GM18505 (cell line): Measurements from ENCODE around the gene WDR45B.

Source experiments
- ATAC-seq: cut with Tn5 transposase; IDR thresholded peaks from one replicate; pipeline ENCODE4 v1.9.1; 2021; ENCODE audit not compliant: unreplicated experiment
- POLR2A ChIP-seq: IDR thresholded peaks from 4 replicates; pipeline ENCODE4 v1.6.1; 2011; ENCODE audit warnings: borderline replicate concordance; ENCODE audit not compliant: insufficient read depth, insufficient read length; ENCODE audit errors: extremely low read depth

WDR45B gene

GRCh38 chr17:82684228-82684841 lies 36.1 kb upstream of the WDR45B start:
- TF ChIP-seq POLR2A = no peak
- no peak for ATAC-seq

GRCh38 chr17:82683534-82683933 lies 35.3 kb upstream of the WDR45B start:
- TF ChIP-seq POLR2A = no peak
- ATAC-seq = no peak

- no peak for ATAC-seq
- TF ChIP-seq POLR2A = no peak
Observed at GRCh38 chr17:82681547-82681946, 33.3 kb upstream of the WDR45B start.

DNA sequence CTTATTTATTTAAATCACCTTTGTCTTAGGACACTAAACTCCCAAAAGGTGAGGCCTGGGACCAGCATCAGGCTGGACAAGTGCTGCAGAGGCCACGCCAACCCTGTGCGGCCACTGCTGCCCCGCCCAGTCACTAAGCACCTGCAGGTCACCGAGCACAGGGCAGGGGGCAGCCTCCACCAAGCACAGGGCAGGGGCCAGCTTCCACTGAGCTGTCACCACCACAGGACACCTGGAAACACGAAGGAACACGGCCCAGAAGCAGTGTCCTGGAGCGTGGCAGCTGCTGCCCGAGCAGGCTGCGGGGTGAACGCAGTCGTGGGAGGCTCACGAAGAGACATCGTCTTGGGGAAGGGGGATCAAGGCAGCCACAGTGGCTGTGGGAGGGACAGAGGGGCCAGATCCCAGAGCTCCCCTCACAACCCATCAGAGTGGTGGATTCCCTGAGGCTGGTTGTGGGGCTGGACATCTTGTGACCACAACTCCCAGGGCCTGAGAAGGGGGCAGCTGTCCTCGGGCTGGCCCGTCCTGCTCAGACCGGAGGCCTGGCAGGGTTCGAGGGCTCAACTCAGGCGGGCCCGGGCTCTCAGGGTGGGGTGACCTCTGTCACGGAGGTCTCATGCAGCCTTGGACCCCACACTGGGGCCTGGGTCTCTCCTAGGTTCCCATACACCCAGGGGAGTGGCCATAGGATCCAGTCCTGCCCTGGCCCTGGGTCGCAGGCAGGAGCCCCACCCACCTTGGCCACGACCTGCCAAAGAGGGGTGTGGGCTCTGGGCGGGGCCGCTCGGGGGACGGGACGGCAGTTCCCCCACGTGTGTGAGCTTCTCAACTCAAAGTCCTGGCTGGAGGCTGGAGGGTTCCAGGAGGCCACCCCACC lies 31.6 kb upstream of the WDR45B start:
- ATAC-seq = no peak
- TF ChIP-seq POLR2A = no peak

DNA sequence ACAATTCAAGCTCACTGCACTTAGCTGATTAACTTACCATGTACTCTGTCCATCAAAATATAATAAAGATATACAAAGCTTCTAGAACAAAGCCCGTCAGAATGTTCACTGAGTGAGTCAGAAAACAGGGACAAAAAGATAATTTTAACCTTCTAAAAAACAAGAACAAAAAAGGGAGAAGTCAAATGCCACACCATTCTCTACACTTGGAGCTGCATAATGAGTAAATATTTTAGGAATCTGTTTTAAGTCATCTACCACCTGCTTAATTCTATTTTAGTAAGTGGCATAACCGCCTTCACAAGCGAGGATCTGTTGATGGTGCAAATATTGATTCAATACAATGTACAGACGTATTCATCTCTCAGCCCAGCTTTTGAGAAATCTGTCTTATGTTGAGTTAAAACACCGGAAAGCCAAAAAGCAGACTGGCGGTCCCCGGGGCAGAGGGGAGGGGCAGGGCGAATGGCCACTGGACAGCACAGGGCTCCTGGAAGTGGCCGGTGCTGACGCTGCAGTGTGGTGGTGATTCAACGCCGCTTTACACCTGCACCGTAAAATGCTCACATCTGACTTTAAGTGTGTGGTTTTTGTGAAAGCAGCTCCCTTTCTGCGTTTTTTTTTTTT lies 30.1 kb upstream of the WDR45B start:
- TF ChIP-seq POLR2A = no peak
- no peak for ATAC-seq

DNA sequence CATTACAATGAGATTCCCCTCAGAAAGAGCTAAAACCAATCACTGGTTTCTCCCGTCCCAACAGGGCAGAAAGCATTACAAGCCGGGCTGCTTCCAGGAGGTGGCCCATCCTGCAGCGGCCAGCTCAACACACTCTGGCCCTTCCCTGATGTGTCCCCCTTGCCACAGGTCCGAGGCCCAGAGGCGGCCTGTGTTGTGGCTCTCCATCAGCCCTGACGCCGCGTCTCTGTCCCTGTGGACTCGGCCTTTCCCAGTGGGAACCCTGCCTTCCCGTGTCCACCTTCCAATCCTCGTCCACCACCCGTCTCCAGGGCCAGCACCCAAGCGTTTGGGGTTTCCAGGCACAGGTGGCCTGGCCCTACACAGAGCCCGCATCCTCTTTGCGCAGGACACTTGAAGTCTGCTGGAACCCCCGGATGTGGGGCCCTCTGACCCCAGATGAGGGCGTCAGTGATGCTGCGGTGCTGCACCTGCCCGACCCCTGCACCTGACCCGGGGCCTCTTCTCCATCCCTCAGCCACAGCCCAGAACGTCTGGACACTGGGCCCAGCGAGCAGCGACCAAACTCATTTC lies 29.2 kb upstream of the WDR45B start:
- no peak for TF ChIP-seq POLR2A
- ATAC-seq = no peak

- no peak for ATAC-seq
Observed at GRCh38 chr17:82675476-82676245, 27.4 kb upstream of the WDR45B start.

DNA sequence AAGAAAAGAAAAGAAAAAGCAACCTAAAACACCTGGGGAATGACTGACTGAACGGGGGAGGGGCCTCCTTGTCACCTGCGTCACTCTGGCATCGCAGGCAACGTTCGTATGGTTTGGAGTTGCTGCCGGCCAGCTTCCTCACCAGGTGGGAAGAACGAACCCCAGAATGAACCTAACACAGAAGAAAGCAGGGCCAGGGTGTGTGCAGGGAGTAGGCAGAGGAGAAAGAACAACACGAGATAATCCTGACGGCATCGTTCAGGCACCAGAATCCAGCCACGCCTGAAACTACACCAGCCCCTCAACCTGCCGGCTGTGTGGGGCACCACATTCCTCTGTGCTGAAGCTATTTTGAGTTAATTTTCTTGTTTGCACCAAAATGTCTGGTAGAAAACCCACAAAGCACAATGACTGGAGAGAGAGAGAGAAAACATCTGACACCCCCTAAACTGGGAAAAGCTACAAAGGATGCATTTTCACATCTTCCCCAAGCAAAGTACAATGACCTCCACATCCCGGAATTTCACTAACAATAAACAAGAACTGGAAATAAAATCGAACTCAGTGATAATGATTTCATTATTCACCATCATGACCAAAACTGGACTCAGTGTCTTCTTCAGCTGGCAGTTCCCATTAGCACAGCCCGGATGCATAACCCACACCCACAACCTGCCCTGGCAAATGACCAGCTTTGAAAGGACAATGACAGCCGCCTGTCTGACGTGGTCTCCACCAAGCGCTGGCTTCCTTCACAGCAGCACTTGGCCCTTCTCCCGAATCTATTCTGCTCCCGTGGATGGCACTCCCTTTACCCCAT lies 26.6 kb upstream of the WDR45B start:
- no peak for ATAC-seq
- no peak for TF ChIP-seq POLR2A

More at GRCh38 chr17:82675476-82676245, 27.4 kb upstream of the WDR45B start:
- no peak for TF ChIP-seq POLR2A

DNA sequence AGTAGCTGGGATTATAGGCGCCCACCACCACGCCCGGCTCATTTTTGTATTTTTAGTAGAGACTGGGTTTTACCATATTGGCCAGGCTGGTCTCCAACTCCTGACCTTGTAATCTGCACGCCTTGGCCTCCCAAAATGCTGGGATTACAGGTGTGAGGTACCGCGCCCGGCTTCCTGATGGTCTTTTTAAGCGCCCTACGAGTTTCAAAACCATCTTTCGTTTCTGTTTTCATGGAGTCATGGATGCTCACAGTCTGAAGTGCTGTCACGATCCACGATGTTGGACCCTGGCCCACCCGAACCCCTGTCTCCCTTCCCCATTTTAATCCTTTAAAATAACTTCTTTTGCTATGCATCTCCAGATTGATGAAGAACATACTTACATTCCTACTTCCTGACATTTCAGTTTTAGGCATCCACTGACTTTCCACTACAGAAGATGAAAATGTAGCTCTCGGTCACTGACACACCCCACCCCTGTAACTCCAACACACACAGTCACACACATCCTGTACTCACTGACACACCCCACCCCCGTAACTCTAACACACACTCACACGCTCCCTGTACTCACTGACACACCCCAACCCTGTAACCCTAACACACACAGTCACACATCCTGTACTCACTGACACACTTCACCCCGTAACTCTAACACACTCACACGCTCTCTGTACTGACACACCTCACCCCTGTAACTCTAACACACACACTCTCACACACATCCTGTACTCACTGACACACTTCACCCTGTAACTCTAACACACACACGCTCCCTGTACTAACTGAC lies 22.6 kb upstream of the WDR45B start:
- no peak for TF ChIP-seq POLR2A
- no peak for ATAC-seq

GRCh38 chr17:82668631-82669099 lies 20.4 kb upstream of the WDR45B start:
- no peak for ATAC-seq
- TF ChIP-seq POLR2A = no peak

DNA sequence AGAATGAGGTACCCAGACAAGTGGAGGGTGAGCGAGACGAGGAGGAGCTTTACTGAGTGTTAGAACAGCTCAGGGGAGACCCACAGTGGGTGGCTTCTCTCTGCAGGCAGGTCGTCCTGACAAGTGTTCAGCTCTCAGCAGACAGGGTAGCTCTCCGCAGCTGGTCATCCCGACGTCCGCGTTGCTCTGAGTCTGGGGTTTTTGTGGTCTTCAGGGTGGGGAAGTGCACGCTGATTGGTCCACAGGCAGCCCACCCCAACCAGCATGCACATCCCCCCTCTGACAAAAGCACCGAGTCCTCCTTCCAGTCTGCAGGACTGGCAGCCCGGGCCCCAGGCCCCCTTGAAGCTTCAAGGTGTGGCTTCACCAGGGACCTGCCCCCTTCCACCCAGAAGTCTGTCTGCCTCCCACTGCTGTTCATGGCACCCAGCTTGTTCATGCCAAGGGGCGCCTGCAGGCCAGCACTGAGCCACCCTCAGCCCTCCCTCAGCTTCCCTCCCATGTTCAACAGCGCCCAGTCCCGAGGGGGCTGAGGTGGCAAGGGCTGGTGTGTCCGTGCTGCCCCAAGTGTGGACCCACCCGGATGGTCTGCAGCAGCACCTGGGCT lies 19.9 kb upstream of the WDR45B start:
- TF ChIP-seq POLR2A = no peak
- no peak for ATAC-seq
